UCSD-AML1 (cell line): ENCODE results near the gene TIGD3.
A peak's percentile ranks its signal among the peaks of the same experiment; 100 is the strongest.

Experiments
- DNase-seq: peaks from one replicate; lab custom pipeline; 2025; ENCODE audit not compliant: unreplicated experiment; lab: John Stamatoyannopoulos, UW

The TIGD3 gene, protein sequence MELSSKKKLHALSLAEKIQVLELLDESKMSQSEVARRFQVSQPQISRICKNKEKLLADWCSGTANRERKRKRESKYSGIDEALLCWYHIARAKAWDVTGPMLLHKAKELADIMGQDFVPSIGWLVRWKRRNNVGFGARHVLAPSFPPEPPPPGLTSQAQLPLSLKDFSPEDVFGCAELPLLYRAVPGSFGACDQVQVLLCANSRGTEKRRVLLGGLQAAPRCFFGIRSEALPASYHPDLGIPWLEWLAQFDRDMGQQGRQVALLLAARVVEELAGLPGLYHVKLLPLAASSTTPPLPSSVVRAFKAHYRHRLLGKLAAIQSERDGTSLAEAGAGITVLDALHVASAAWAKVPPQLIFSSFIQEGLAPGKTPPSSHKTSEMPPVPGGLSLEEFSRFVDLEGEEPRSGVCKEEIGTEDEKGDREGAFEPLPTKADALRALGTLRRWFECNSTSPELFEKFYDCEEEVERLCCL

DNA sequence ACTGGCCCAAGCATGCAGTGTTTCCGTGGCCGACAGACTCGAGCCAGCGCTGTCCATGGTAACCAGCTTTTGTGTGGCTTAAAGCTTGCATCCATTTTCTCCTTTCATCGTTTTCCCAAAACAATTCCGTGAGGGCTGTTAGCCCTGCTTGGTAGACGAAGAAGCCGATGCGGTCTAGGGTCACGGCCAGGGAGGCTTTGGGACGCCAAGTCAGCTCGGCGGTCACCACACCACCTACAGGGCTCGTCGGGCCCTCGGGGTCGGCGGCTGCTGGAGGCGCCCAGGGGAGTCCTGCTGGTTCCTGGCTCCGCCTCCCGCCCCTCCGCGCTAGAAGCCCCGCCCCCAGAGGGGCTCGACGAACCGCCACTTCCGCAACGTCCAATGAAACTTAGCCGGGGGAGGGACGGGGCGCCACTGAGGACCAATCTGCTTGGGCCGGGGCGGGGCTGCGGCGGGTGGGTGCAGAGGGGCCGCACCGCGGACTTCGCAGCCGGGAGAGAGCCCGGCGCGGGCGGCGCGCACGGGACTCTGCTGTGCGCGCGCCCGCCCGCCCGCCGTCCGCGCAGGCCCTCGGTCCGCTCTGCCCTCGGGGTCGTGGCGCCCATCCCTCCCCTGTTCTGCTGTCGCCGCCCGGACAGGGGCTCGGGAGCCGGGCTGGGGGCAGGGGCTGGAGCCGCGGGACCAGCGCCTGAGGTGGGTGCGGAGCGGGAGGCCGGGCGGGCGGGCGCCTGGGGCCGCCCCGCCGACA is at the start of gene TIGD3:
TIGD3 (plus strand) TSS at position 487 of the 748 bp plus-strand sequence. CDS start 1,058 bp downstream, outside the sequence.
- DNase-seq, result peak; percentile 93

DNA sequence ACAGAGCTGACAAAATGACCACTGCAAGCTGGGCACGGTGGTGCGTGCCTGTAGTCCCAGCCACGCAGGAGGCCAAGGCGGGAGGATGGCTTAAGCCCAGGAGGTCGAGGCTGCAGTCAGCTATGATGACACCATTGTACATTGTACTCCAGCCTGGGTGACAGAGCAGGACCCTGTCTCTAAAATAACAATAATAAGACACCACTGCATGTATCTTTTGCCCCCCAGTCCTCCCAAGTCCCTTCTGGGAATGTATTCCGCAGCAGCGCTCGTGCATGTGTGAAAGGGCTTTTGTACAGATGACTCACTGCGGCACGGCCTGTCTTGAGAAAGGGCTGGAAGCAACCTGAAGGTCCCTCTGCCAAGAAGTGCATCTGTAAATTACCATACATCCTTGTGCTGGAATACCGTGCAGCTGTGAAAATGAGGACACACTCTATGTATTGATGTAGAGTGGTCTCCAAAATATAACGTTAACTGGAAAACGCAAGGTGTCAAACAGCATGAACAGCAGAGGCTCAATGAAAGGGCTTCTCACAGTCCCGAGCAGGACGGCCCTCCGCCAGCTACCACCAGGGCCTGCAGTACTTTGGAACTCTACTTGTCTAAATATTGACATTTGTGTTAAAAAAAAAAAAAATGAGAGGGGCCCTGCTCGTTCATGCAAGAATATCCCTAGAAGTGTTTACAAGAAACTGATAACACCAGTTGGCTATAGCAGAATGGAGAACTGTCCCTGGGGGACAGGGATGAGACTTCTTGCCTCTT is 48.9 kb upstream of the TIGD3 start:
- DNase-seq, result no peak

DNA sequence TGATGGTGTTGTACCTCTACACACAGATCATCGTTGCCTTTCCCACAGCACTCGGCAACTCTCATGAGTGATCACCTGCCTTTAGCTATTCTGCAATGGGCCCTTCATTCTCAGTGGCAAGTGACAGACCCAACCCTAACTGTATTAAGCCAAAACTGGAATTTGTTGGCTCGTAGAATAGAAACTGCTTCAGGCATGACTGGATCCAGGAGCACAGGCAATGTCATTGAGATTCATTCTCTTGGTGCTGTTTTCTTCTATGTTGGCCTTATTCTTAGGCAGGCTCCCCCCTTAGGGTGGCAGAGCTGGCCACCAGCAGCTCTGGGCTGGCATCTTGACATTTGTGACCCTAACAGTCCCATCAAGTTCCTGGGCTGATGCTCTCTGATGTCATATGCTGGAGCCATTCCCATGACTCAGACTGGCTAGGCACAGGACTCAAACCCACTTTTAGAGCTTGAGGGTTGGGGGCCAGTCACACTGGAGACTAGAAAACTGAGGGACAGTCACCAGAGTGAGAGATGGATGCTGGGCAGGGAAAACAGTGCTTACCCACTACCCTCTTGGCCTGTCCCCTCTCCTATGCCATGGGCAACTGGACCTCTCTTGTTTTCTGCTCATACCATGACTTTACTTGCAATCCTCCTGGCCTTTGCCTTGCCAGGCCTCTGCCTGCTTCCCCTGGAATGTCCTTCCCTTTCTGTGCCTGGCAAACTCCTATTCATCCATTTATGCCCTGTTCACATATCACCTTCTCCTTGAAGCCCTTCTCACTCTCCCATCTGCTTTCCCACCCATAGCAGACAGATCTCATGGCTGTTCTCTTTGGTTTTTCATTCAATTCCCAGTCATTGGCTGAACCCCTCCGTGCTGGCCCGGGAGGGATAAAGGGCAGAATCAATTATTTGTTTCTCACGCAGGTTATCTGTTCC is 47.0 kb upstream of the TIGD3 start:
- no peak for DNase-seq

DNA sequence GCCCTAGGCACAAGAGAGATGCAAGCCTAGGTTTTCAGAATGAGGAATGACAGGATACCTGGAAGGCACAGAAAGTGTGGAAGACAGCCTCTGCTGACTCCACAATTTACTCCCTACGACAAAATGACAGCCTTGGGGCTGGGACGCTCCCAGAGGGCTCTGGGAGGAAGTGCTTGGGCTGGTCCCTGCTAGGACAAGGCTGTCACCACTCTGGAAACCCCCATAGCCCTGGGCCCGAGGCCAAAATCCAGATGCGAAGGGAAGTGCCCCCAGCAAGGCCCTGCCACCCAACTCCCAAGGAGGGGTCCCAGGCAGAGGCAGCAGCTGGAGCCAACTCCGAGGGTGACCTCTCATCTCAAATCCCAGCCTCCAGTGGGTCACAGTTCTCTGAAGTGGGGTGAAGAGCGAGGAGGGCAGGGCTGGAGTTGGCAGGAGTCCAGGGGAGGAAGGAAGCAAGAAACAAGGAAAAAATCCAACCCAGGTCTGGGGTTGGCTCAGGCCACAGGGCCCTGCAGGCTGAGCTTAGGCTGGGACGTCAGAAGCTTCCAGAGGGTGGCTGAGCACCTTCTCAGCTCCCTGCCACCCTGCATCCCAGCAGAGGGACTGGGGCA is 46.2 kb upstream of the TIGD3 start:
- DNase-seq, result peak; percentile 30

DNA sequence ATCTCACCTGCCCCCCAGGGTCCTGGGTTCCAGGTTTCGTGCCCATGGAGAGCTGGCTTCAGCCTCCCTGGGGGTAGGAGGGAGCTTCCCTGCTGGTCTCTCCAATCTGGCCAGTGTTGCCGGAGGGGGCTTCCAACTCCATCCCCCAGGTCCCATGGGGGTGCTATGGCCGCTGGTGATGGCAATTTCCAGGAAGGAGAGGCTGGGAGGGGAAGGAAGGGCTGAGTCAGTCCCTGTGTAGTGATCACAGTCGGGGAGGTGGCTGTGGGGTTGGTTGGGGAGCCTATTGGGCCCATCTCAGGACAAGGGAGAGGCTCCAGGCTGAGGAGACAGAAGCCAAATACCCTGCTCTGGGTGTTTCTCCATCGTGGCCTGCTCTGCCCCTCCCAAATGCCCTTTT is 45.5 kb upstream of the TIGD3 start:
- no peak for DNase-seq

DNA sequence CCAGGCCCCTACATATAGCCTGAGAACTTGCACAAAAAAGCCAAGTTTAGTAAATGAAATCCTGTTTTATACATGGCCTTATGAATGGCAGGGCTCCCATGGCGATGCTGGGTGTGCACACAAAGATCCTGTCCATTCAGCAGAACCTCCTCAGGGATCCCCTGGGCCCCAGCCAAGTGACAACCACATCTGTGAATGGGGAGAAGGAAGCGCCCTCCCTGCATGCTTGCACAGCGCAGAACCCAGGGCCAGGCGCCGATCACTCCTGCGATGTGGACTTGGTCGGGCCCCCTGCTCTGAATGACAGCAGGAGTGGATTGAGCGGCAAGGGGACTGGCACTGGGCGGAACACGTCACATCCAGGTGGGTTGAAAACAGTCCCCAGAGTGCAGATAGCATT is 44.3 kb upstream of the TIGD3 start:
- DNase-seq, result no peak

DNA sequence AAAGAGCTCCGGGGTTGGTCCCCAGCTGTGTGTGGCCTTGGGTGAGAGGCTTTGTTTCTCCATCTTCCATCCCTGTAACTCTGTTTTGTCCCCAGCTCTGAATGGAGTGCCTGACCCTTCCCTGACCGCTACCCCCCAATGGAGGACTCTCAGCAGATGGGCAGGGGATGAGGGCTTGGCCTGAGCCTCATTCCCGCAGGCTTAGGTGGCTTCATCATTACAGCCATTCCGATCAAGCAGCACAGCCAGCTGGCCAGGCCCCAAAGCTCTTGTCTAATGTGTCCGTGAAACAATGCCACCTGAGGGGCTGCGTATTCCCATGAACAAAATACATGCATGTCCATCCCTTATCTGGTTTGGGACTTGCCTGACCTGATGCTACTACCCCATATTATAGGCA is 43.8 kb upstream of the TIGD3 start:
- no peak for DNase-seq

DNA sequence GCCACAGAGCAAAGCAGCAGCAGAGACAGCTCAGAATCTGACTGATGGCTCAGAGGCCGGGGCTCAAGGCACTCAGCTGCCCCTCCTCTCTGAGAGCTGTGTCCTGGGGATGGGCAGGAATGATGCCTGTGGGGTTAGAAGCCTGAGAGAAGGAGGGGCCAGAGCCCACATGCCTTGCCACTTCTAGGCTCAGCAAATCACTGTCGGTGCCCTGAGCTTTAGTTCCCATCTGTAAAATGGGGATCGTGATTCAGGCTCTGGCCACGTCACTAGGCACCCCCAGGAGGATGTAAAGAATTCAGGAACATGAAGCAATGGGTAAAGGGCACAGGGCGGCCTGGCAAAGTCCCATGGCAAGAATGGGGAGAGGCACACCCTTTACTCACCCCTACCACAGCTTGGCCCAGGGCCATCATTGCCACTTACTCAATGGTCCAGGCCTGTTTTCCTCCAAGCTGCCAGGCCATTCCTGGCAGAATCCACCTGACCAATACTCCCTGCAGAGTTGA is 43.3 kb upstream of the TIGD3 start:
- no peak for DNase-seq

DNA sequence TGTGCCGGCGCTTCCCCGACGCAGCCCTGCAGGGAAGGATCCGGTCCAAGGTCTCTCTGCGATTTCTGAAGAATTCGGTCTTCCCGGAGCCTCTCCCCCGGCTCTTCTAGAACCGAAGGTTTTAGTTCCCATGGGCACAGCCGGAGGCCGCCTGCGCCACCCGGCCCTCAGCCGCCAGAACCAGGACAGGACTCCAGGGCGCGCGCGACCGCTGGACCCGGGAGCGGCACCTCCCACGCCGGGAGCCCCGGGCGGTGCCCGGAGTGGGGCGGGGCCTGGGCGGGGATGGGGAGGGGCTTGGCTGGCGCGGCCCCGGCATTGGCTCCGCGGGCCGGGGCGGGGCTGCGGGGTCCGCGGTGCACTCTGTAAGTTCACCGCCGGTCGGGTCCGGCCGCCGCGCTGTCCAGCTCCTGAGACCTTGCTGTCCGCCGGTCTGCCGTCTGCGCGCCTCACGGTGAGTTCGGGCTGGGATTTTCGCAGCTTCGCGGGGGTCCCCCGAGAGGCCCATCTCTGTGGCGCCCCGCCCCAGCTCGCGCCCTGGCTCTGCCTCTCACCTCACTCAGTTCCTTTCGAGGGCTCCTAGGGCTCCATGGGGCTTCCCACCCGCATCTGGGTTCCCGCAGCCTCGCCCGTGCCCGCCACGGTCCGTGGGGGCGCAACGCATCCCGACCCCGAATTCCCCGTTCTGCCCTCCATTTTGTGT is 39.9 kb upstream of the TIGD3 start, which contains the start of gene CDC42EP2:
CDC42EP2 (plus strand) TSS at position 366 of the 703 bp plus-strand sequence. CDS start 6,033 bp downstream, outside the sequence.
- peak; percentile 87 for DNase-seq

DNA sequence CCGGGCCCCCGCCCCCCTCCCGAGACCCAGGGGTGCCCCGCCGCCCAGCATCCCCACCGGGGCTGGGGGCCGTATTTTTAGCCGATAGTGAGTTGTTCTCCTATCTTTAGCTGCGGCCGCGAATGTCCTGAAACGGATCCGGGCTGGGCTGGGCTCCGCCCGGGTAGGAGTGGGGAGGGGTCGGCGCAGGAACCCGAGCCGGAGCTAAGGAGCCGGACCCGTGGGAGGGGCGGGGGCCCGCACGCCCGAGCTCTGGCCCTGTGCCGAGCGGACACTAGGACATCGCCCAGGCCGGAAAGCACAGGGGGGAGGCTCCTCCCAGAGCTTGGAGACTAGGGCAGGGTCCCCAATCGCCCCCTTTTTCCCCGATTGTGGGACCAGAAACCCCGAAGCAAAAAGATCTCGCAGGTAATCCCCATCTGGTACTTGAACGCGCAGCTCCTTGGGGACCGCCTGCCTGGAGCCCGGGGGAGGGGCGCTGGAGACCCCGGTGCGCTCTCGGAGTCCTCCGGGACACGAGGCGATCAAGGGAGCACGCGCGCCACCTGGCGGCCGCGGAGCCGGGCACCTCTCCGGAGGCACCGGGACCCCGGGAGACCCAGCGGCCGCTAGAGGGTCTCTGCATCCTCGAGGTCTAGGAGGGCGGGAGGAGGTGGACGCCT is 39.2 kb upstream of the TIGD3 start:
- DNase-seq, result peak; percentile 83

DNA sequence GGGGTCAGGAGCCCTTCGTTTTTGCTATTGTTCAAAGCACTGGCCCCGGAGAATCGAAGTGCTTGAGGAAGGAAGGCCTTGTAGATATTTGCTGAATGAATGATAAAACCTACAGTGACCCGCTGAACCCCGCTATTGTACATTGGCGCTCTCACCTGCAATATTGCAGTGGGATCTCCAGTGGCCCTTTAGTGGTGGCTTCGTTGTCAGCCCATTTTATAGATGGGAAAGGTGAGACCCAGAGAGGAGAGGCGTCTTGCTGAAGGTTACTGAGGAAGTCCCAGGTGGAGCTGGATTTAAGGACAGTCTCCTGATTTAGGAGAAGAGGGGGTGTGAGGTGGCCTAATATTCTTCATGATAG is 38.7 kb upstream of the TIGD3 start:
- DNase-seq, result no peak

DNA sequence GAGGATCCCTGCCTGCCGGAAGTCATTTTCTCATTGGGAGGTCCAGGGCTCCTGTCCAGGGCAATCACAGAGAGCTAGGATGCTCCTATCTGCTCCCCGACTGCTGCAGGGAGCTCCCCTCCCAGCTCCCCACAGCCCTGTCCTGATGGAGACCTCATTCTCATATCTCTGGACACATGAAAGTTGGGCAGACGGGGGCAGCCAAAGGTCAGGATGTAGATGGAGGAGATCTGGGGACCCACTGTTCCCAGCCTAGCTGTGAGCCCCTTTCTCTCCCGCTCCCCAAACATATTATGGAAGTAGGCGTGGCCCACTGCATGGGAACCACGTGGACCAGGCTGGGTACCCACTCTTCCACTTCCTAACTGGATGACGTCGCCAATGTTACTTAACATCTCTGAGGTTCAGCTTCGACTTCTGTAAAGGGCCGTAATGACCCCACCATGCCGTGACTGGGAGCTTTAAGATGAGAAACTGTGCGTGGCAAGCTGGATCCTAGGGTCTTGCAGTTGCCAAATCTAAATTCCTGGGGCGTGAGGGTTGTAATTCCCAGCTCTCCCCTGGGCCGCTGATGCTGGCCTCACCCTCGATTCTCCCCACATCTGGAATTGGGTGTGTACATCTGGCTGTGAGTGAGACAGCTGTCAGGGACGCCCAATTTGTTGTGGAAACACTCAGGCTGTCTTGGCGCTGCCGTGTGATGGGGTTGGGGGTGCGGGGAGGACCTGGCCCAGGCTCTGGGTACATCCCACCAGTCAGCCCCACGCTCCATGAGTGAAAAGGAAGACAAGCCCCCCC is 38.1 kb upstream of the TIGD3 start:
- no peak for DNase-seq

DNA sequence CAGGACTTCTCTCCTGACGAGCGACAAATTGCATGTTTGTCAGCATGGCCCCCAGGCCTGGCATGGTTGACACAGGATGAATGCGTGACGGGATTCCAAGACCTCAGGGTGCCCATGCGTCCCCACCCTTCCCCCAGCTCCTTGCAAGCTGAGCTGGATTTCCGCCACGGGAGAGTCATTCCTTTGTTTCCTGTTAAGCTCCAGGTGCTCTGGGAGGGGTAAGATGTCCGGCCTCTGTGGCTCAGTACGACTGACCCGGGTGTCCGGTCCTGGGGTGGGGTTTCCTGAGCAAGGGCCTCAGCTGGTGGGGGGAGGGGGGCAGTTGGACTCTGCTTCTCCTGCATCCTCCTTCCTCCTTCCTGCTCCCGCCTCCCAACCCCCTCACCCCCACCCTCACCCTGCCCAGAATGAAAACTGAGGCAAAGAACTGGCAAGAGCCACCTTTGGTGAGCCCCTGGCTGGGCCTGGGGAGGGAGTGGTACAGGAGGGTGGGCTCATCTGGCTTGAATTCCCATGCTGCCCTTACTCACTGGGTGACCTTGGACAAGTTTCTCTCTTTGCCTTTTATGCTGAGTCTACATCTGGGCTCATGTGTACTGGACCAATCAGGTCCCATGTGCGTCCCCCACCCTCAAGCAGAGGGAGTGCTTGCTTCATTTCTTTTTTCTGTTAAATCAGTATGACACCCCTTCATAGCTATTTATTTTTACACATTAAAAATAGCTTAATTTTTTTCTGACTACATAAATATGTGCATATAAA is 37.3 kb upstream of the TIGD3 start:
- peak; percentile 27 for DNase-seq

DNA sequence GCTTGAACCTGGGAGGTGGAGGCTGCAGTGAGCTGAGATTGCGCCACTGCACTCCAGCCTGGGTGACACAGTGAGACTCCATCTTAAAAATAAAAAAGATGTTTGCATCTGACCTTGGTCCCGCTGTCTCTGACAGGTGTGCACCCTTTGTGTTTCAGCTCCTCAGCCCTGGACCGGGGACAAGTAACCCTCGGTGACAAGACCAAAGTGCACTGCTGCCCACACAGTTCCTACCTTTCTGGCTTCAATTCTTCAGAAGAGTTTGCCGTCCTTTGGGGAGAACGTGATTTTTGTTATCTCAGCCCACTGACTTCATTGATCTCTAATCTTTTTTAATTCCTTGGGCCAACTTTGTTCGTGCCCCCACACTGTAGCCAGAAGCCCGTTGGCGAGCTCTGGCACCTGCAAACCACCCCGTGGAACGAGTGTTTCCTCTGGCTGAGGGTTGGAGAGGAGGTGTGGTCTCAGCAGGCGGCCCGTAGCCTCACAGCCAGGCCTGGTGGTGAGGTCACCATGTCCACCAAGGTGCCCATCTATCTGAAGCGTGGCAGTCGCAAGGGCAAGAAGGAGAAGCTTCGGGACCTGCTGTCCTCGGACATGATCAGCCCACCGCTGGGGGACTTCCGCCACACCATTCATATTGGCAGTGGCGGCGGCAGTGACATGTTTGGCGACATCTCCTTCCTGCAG is 34.0 kb upstream of the TIGD3 start:
- DNase-seq, result no peak

DNA sequence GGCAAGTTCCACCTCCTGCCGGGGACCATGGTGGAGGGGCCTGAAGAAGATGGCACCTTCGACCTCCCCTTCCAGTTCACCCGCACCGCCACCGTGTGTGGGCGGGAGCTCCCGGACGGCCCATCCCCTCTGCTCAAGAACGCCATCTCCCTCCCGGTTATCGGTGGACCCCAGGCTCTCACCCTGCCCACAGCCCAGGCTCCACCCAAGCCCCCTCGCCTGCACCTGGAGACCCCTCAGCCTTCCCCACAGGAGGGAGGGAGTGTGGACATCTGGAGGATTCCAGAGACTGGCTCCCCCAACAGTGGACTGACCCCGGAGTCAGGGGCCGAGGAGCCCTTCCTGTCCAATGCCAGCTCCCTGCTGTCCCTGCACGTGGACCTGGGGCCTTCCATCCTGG is 33.5 kb upstream of the TIGD3 start:
- no peak for DNase-seq

DNA sequence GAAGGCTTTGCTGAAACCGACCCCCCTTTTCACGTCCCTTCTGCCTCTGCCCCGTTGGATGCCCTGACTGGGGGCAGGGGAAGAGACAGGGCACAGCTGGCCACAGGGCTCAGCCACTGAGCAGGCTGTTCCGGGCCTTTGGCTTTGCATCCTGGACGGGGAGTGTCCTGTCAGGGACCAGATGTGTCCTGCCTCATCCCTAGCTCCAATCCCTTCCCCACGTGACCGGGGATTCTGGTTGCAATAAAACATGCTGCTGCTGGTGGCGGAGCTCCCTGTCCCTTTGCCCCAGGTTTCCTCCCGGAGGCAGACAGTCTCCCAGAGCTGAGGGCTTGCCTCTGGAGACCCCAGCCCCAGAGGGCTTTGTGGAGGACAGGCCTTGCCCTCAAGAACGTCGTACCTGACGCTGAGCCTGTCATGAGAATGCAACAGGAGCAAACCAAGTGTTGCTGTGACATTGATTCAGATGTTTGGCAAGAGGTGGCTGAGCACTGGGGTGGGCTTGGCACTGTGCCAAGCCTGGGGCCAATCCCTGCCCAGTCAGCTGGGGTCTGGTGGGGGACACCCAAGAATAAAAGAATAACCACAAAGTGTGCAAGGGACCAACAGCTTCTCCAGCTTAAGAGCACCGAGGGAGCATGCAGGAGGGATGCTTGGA is 32.6 kb upstream of the TIGD3 start:
- no peak for DNase-seq
